Trophoblast cell (in vitro differentiated cells and primary cell): ENCODE data around the gene ATP6V1B1.

ENCODE experiments used
- DNase-seq, 2 donors: peaks; one replicate each; pipeline ENCODE4 v3.0.0-alpha.2; 2016
- H2AFZ ChIP-seq: 2 replicates; pipeline ENCODE4 v1.6.1; 2013; ENCODE audit warnings: low read length, moderate library complexity, mild to moderate bottlenecking; ENCODE audit not compliant: insufficient read depth, poor library complexity
- H2AK5ac ChIP-seq: 2 replicates; pipeline ENCODE4 v1.6.1; 2013; ENCODE audit warnings: mild to moderate bottlenecking, low read length
- H2BK120ac ChIP-seq: 2 replicates; pipeline ENCODE4 v1.6.1; 2013; ENCODE audit warnings: low read length, mild to moderate bottlenecking, moderate library complexity; ENCODE audit not compliant: insufficient read depth, poor library complexity
- H2BK12ac ChIP-seq: 2 replicates; pipeline ENCODE4 v1.6.1; 2013; ENCODE audit warnings: mild to moderate bottlenecking, low read length, moderate library complexity
- H2BK5ac ChIP-seq: 2 replicates; pipeline ENCODE4 v1.6.1; 2013; ENCODE audit warnings: low read length, low read depth, moderate library complexity, mild to moderate bottlenecking; ENCODE audit not compliant: poor library complexity
- H3K14ac ChIP-seq: 2 replicates; pipeline ENCODE4 v1.6.1; 2013; ENCODE audit warnings: mild to moderate bottlenecking, low read length
- H3K18ac ChIP-seq: 2 replicates; pipeline ENCODE4 v1.6.1; 2013; ENCODE audit warnings: mild to moderate bottlenecking, low read length
- H3K23ac ChIP-seq: 2 replicates; pipeline ENCODE4 v1.6.1; 2013; ENCODE audit warnings: low read length
- H3K27ac ChIP-seq: 2 replicates; pipeline ENCODE4 v1.5.1; 2013; ENCODE audit warnings: low read depth, mild to moderate bottlenecking, inconsistent platforms, low read length, moderate library complexity
- H3K27me3 ChIP-seq: 2 replicates; pipeline ENCODE4 v1.6.1; 2013; ENCODE audit warnings: inconsistent platforms, mild to moderate bottlenecking, low read length, moderate library complexity; ENCODE audit not compliant: insufficient read depth
- H3K36me3 ChIP-seq, 2 experiments: 1 replicate in 1 of 2; 2 replicates in 1 of 2; pipeline ENCODE4 v1.6.1; 2013; ENCODE audit warnings: low read length in 2 of 2, mild to moderate bottlenecking in 2 of 2, moderate library complexity in 1 of 2; ENCODE audit not compliant: insufficient read depth in 2 of 2, control insufficient read depth in 1 of 2
- H3K4ac ChIP-seq: 2 replicates; pipeline ENCODE4 v1.6.1; 2013; ENCODE audit warnings: low read depth, mild to moderate bottlenecking, low read length, moderate library complexity
- H3K4me1 ChIP-seq, 2 experiments: 1 replicate in 1 of 2; 2 replicates in 1 of 2; pipeline ENCODE4 v1.6.1; 2013; ENCODE audit warnings: low read length in 2 of 2, mild to moderate bottlenecking in 2 of 2, moderate library complexity in 1 of 2; ENCODE audit not compliant: insufficient read depth in 2 of 2, control insufficient read depth in 1 of 2
- H3K4me2 ChIP-seq: 2 replicates; pipeline ENCODE4 v1.6.1; 2013; ENCODE audit warnings: inconsistent platforms, mild to moderate bottlenecking, low read length, moderate library complexity
- H3K4me3 ChIP-seq: 2 replicates; pipeline ENCODE4 v1.5.1; 2013; ENCODE audit warnings: mild to moderate bottlenecking, low read depth, low read length, inconsistent platforms
- H3K79me1 ChIP-seq: one replicate; pipeline ENCODE4 v1.6.1; 2013; ENCODE audit warnings: low read length
- H3K79me2 ChIP-seq: 2 replicates; pipeline ENCODE4 v1.6.1; 2013; ENCODE audit warnings: low read length, mild to moderate bottlenecking; ENCODE audit not compliant: control insufficient read depth, insufficient read depth, poor library complexity
- H3K9ac ChIP-seq: 2 replicates; pipeline ENCODE4 v1.6.1; 2013; ENCODE audit warnings: mild to moderate bottlenecking, low read length
- H3K9me3 ChIP-seq: 2 replicates; pipeline ENCODE4 v1.6.1; 2013; ENCODE audit warnings: low read depth, mild to moderate bottlenecking, control low read depth, inconsistent platforms, low read length; ENCODE audit not compliant: insufficient read depth
- H4K12ac ChIP-seq: 2 replicates; pipeline ENCODE4 v1.6.1; 2013; ENCODE audit warnings: low read depth, mild to moderate bottlenecking, low read length, moderate library complexity
- H4K8ac ChIP-seq: 2 replicates; pipeline ENCODE4 v1.6.1; 2013; ENCODE audit warnings: low read depth, mild to moderate bottlenecking, low read length, moderate library complexity
- H4K91ac ChIP-seq: one replicate; pipeline ENCODE4 v1.6.1; 2013; ENCODE audit warnings: low read depth, mild to moderate bottlenecking, low read length, moderate library complexity
- WGBS: extraction: QIAGEN DNeasy Blood & Tissue Kit; methylation state at CpG from one replicate; pipeline ENCODE4 v1.1.7; 2013; ENCODE audit warnings: missing lambda C conversion rate; ENCODE audit not compliant: insufficient read length, insufficient coverage; ENCODE audit errors: extremely low coverage; 5-methylcytosine and 5-hydroxymethylcytosine counted together

ATP6V1B1 gene

DNA sequence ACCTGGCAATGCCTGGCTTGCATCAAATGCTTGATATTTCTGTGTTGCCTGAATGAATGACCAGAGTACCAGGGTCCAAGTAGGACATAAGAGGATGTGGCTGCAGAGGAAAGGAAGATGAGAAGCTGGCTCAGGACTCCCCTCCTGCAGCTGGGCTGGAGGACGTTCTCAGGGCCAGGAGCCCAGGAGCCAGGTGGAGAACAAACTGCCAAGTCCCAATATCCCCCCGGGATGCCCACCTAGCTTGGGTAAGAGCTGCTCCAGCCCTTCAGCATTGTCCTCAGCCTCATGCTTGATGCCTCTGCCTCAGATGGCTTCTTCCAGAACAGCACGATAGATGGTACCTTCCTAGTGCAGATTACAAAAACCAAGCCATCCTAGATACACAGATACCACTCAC, 8.6 kb upstream of the ATP6V1B1 start:
- H4K91ac ChIP-seq = no peak overlapping the region
- no peak overlapping the region for H3K4me3 ChIP-seq
- H2AK5ac ChIP-seq = no peak overlapping the region
- no peak overlapping the region for H3K14ac ChIP-seq
- H2BK5ac ChIP-seq = no peak overlapping the region
- no peak overlapping the region for H2BK12ac ChIP-seq
- no peak overlapping the region for H3K4me2 ChIP-seq
- no peak overlapping the region for H3K23ac ChIP-seq
- H2AFZ ChIP-seq = no peak overlapping the region
- H3K4me1 ChIP-seq = peaks cover 0 to 2% of the 10 kb centered on the region in 2 experiments
- no peak overlapping the region for H3K4ac ChIP-seq
- H3K18ac ChIP-seq = no peak overlapping the region
- WGBS = no CpG with 5 or more reads among the region's 3 CpGs
- no peak overlapping the region for H3K9ac ChIP-seq
- H3K9me3 ChIP-seq = peaks cover 2% of the 10 kb centered on the region
- no peaks in the 10 kb centered on the region for H3K27me3 ChIP-seq
- no peak for DNase-seq
- H2BK120ac ChIP-seq = no peak overlapping the region
- H4K8ac ChIP-seq = no peak overlapping the region
- H3K79me1 ChIP-seq = no peaks in the 10 kb centered on the region
- no peak overlapping the region for H3K27ac ChIP-seq
- H3K79me2 ChIP-seq = no peaks in the 10 kb centered on the region
- no peaks in the 10 kb centered on the region for H3K36me3 ChIP-seq
- no peak overlapping the region for H4K12ac ChIP-seq

DNA sequence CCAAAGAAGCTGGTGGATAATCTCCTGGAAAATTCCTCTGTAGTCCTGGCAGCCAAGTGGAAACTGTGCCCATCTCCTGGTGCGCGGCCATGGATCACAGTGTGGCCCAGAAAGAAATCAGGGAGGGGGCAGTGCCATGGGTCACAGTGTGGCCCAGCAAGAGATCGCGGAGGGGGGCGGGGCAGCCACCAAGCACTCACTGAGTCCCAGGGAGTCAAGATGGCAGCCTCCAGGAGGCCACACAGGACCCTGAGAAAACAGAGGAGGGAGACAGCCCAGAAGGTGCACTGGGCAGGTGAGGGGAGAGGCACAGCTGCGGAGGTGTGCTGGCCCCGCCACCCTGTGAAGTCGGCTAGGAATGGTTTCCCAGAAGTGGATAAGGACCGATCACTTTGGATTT, 8.1 kb upstream of the ATP6V1B1 start:
- H3K4me3 ChIP-seq = no peak overlapping the region
- H2BK120ac ChIP-seq = no peak overlapping the region
- H3K27ac ChIP-seq = no peak overlapping the region
- H3K79me1 ChIP-seq = no peaks in the 10 kb centered on the region
- H3K4ac ChIP-seq = no peak overlapping the region
- H3K27me3 ChIP-seq = no peaks in the 10 kb centered on the region
- no peak overlapping the region for H2AK5ac ChIP-seq
- H3K23ac ChIP-seq = no peak overlapping the region
- H3K4me2 ChIP-seq = no peak overlapping the region
- H2BK5ac ChIP-seq = no peak overlapping the region
- H3K9ac ChIP-seq = no peak overlapping the region
- H3K9me3 ChIP-seq = peaks cover 2% of the 10 kb centered on the region
- no peak overlapping the region for H4K8ac ChIP-seq
- no peak overlapping the region for H2AFZ ChIP-seq
- no peak overlapping the region for H4K91ac ChIP-seq
- WGBS = no CpG with 5 or more reads among the region's 9 CpGs
- no peak overlapping the region for H4K12ac ChIP-seq
- H3K79me2 ChIP-seq = no peaks in the 10 kb centered on the region
- H2BK12ac ChIP-seq = no peak overlapping the region
- no peaks in the 10 kb centered on the region for H3K4me1 ChIP-seq
- H3K14ac ChIP-seq = no peak overlapping the region
- no peak for DNase-seq
- no peak overlapping the region for H3K18ac ChIP-seq
- H3K36me3 ChIP-seq = no peaks in the 10 kb centered on the region

DNA sequence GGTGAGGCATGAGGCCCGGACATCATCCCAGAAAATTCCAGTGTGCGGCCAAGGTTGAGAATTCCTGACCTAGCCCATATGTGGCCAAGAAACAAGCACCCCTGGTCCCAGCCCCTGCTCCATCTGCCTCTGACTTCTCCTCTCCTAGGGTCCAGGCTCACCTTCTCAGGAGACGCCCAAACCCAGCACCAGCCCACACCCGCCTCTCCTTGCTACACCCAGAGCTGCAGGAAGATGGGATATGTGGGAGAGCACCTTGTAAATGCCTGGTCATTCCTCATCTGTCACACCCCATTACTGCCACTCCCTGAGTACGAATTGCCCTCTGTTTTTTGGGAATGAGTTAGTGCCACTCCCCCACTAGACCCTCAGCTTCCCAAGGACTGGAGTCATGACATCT, 7.3 kb upstream of the ATP6V1B1 start:
- no peak overlapping the region for H2BK5ac ChIP-seq
- no peak overlapping the region for H2AK5ac ChIP-seq
- H2AFZ ChIP-seq = no peak overlapping the region
- no peak overlapping the region for H3K23ac ChIP-seq
- no peak overlapping the region for H3K4me2 ChIP-seq
- H4K8ac ChIP-seq = no peak overlapping the region
- no peak overlapping the region for H3K4me3 ChIP-seq
- no peaks in the 10 kb centered on the region for H3K27me3 ChIP-seq
- no peak overlapping the region for H4K12ac ChIP-seq
- no peaks in the 10 kb centered on the region for H3K36me3 ChIP-seq
- DNase-seq = no peak
- no peaks in the 10 kb centered on the region for H3K4me1 ChIP-seq
- no peak overlapping the region for H2BK12ac ChIP-seq
- H3K4ac ChIP-seq = no peak overlapping the region
- no peak overlapping the region for H3K14ac ChIP-seq
- WGBS = no CpG with 5 or more reads among the region's 5 CpGs
- H3K27ac ChIP-seq = no peak overlapping the region
- no peak overlapping the region for H3K9ac ChIP-seq
- H3K79me2 ChIP-seq = no peaks in the 10 kb centered on the region
- H3K18ac ChIP-seq = no peak overlapping the region
- H2BK120ac ChIP-seq = no peak overlapping the region
- no peaks in the 10 kb centered on the region for H3K79me1 ChIP-seq
- peaks cover 2% of the 10 kb centered on the region for H3K9me3 ChIP-seq
- H4K91ac ChIP-seq = no peak overlapping the region

DNA sequence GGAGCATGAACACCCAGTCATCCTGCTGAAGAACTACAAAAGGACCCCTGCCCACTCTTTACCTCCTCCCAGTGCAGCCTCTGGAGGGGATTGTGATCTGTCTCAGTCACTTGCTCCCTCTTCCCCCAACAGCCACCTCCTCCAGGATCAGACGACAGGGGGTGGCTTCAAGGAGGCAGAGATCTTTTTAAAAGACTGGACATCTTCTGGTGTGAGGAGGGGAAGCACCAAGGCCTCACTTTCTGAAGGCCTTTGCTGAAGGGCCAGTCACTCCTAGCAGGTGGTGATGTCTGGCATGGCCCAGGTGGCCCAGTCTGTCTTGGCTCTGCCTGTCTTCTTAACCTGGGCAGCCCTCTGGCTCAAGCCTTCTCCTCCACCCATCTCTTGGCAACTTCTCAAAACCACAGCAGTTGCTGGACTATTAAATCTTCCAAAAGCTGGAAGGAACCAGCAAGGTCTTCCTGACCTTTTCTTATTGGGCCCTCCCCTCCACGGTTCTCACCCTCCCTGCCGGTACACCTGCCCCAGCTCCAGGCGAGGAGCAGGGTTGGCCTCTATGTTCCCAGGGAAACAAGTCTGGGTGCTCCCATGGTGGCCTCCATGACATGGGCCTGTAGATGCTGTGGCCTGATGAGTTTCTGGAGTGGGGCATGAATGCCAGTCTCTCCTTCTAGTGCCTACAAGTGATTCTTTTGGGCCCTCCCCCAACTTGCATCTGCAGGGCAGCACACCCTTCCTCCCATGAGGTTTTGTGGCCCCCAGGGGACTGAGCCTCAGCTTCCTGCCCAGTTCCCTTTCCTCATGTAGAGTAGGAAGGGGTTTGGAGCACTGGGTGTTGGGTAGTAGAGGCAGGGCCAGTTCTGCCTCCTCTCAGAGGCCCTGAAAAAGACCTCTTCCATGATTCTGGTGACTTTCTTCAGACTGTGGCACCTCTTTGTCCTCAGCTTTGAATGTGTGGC, 5.0 kb upstream of the ATP6V1B1 start:
- Histone ChIP-seq H3K4me1 (no peaks in the 10 kb centered on the region), H2BK120ac (no peak overlapping the region), H3K9me3 (no peaks in the 10 kb centered on the region), H4K8ac (no peak overlapping the region), H3K23ac (no peak overlapping the region), H3K27me3 (no peaks in the 10 kb centered on the region), H2BK5ac (no peak overlapping the region), H3K36me3 (no peaks in the 10 kb centered on the region), H3K79me1 (no peaks in the 10 kb centered on the region), H3K9ac (no peak overlapping the region), H3K18ac (no peak overlapping the region), H3K27ac (no peak overlapping the region), H3K14ac (no peak overlapping the region), H3K4me3 (no peak overlapping the region), H4K91ac (no peak overlapping the region), H3K4ac (no peak overlapping the region), H2BK12ac (no peak overlapping the region), H2AK5ac (no peak overlapping the region), H2AFZ (no peak overlapping the region), H3K4me2 (no peak overlapping the region), H3K79me2 (no peaks in the 10 kb centered on the region), H4K12ac (no peak overlapping the region)
- no CpG with 5 or more reads among the region's 4 CpGs for WGBS
- DNase-seq = no peak
